Esophagus squamous epithelium (tissue), 5 donors: ENCODE data around the gene GALNS. TPM values are rescaled to one million over a fixed set of nuclear protein-coding genes. Genes with fewer than 3 reads are reported as not detected.
A peak's percentile ranks its signal among the peaks of the same experiment; 100 is the strongest.

Source experiments
- DNase-seq: peaks from one replicate; lab custom pipeline; 2025; lab: John Stamatoyannopoulos, UW
- H3K27ac ChIP-seq, 4 donors: fragments of 200-600 bp; sonication (generic); one replicate each; pipeline ENCODE4 v1.5.1; 2016 to 2019; ENCODE audit warnings: mild to moderate bottlenecking in 1 of 4
- H3K27me3 ChIP-seq, 4 donors: fragments of 200-600 bp; sonication (generic); 1 replicate in 3 of 4; 2 replicates in 1 of 4; pipeline versions ENCODE4 v1.5.1 to v1.6.0; 2017 to 2021; ENCODE audit warnings: antibody characterized with exemption in 1 of 4
- H3K36me3 ChIP-seq, 3 donors: fragments of 200-600 bp; sonication (generic); one replicate each; pipeline ENCODE4 v1.5.1; 2016 to 2019
- H3K4me1 ChIP-seq, 3 donors: fragments of 200-600 bp; sonication (generic); one replicate each; pipeline ENCODE4 v1.5.1; 2017 to 2019
- H3K4me3 ChIP-seq, 4 donors: fragments of 200-600 bp; sonication (generic); 1 replicate in 3 of 4; 2 replicates in 1 of 4; pipeline ENCODE4 v1.5.1; 2016 to 2019; ENCODE audit warnings: mild to moderate bottlenecking in 2 of 4, moderate library complexity in 1 of 4
- H3K9me3 ChIP-seq, 3 donors: fragments of 200-600 bp; sonication (generic); one replicate each; pipeline ENCODE4 v1.5.1; 2016 to 2019
- POLR2A ChIP-seq, 4 donors: fragments of 450-650 bp; IDR thresholded peaks; one replicate each; pipeline ENCODE4 v1.6.1; 2017; ENCODE audit warnings: antibody characterized with exemption in 4 of 4, mild to moderate bottlenecking in 4 of 4, moderate library complexity in 3 of 4
- WGBS, 2 donors: methylation state at CpG; one replicate each; pipeline ENCODE4 v1.1.5; 2018; 5-methylcytosine and 5-hydroxymethylcytosine counted together
- intact Hi-C: fragments of 100-400 bp; cut with DNase I; formaldehyde crosslinking; loops from one replicate; pipeline ENCODE4 v1.15.0; 2022
- total RNA-seq, 4 donors: library from RNA; depleted of rRNA; stranded (reverse); fragments of >200 nt; gene quantifications; one replicate each; pipeline ENCODE4 v1.1.0, GENCODE V29; 2016
- TF ChIP-seq, protein P1 (sequence below), 6 experiments: fragments of 450-650 bp in 4 of 6; fragments of 200-600 bp in 2 of 6; sonication (generic) in 2 of 6; IDR thresholded peaks; one replicate each; pipeline ENCODE4 v1.5.1; 2016 to 2019; ENCODE audit warnings: antibody characterized with exemption in 6 of 6, mild to moderate bottlenecking in 4 of 6, moderate library complexity in 4 of 6
- donor health status: DM: yes; HTN: yes; CAD: no.

GALNS gene
- total RNA-seq, 4 donors from 2014 or later, result 9.5 to 24.2 (median 20.5) TPM

DNA sequence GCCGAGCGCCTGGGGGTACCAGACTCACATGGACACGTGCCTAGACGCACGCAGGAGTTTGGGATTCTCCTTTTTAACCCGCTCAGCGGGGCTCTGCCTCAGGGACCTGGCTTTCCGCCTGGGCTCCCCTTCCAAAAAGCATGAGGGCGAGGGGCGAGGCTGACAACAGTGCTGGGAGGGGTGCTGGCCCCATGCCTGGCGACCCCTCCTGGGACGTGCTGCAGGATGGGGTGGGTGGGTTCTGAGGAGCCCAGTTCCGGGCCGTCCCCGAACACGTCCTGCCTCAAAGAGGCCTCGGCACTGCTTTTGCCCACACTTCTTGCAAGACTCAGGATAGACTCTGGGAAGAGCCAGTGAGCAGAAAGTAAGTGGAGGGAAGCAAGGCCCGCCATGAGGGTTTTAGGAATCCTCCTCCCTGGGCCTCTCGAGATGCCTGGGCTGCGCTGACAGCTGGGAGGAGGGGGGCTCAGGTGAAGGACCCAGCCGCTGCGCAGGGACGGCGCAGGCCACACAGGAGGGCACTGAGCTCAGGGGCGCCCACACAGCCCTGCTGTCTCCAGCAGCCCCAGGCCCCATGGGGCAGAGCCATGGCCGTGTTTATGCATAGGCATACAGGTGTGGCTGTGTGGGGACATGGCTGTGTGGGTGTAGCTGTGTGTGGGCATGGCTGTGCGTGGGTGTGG lies 25.1 kb upstream of the GALNS start:
- no peak for TF ChIP-seq POLR2A (IDR thresholded peaks at IDR 0.05)
- TF ChIP-seq, protein P1, sequence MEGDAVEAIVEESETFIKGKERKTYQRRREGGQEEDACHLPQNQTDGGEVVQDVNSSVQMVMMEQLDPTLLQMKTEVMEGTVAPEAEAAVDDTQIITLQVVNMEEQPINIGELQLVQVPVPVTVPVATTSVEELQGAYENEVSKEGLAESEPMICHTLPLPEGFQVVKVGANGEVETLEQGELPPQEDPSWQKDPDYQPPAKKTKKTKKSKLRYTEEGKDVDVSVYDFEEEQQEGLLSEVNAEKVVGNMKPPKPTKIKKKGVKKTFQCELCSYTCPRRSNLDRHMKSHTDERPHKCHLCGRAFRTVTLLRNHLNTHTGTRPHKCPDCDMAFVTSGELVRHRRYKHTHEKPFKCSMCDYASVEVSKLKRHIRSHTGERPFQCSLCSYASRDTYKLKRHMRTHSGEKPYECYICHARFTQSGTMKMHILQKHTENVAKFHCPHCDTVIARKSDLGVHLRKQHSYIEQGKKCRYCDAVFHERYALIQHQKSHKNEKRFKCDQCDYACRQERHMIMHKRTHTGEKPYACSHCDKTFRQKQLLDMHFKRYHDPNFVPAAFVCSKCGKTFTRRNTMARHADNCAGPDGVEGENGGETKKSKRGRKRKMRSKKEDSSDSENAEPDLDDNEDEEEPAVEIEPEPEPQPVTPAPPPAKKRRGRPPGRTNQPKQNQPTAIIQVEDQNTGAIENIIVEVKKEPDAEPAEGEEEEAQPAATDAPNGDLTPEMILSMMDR (IDR thresholded peaks at IDR 0.05), result no peak
- Histone ChIP-seq H3K4me1 (peaks cover 17 to 57% (median 17%) of the 10 kb centered on the region in 3 donors), H3K27me3 (peaks cover 0 to 29% (median 0%) of the 10 kb centered on the region in 4 donors), H3K4me3 (peak overlapping the region in 2 of 4 donors; percentile 32 to 33), H3K9me3 (no peaks in the 10 kb centered on the region), H3K27ac (peak overlapping the region in 1 of 4 donors; percentile 54), H3K36me3 (peaks cover 0 to 56% (median 5%) of the 10 kb centered on the region in 3 donors)
- 38 to 67% methylated on average over 1 to 6 of the region's 27 CpGs for WGBS, 2 donors
- DNase-seq, result no peak
- intact Hi-C loops, result no loop called here

DNA sequence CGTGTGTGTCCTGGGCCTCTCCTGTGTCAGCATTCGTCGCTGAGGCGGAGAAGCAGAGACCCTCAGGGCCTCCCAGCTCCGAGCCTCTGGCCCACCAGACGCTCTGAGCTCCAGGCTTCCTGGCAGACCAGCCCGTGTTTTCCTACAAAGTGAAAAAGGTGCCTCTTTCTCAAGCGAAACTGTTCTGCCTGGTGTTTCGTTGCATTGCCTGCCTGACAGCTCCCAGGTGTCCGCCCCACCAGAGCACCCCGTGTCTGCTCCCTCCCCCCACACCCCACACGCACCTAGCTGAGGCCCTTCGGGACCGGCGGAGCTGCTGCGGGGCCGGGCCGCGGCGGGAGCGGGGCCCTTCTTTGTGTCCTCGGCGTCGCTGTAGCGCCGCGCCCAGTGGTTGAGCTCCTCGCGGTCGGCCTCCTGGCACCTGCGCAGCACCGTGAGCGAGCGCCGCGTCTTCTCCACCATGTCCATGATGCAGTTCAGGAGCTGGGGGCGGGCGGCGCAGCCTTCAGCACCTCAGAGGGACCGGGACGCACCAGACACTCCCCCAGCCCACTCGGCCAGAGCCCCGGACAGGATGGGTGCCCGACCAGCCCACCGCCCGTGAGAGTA lies 24.4 kb upstream of the GALNS start:
- intact Hi-C loops, result no loop called here
- peak overlapping the region in 1 of 4 donors; percentile 54 for H3K27ac ChIP-seq
- peaks cover 17 to 50% (median 17%) of the 10 kb centered on the region in 3 donors for H3K4me1 ChIP-seq
- no peak for DNase-seq
- H3K27me3 ChIP-seq, result peaks cover 0 to 29% (median 0%) of the 10 kb centered on the region in 4 donors
- peak overlapping the region in 3 of 4 donors; percentile 32 to 45 (median 33) for H3K4me3 ChIP-seq
- peaks cover 0 to 63% (median 5%) of the 10 kb centered on the region in 3 donors for H3K36me3 ChIP-seq
- 65% methylated on average over 12 of the region's 46 CpGs; no CpG with 5 or more reads in 1 of the 2 donors for WGBS, 2 donors
- no peak for TF ChIP-seq POLR2A (IDR thresholded peaks at IDR 0.05)
- TF ChIP-seq, protein P1 (IDR thresholded peaks at IDR 0.05), result no peak
- H3K9me3 ChIP-seq, result no peaks in the 10 kb centered on the region

DNA sequence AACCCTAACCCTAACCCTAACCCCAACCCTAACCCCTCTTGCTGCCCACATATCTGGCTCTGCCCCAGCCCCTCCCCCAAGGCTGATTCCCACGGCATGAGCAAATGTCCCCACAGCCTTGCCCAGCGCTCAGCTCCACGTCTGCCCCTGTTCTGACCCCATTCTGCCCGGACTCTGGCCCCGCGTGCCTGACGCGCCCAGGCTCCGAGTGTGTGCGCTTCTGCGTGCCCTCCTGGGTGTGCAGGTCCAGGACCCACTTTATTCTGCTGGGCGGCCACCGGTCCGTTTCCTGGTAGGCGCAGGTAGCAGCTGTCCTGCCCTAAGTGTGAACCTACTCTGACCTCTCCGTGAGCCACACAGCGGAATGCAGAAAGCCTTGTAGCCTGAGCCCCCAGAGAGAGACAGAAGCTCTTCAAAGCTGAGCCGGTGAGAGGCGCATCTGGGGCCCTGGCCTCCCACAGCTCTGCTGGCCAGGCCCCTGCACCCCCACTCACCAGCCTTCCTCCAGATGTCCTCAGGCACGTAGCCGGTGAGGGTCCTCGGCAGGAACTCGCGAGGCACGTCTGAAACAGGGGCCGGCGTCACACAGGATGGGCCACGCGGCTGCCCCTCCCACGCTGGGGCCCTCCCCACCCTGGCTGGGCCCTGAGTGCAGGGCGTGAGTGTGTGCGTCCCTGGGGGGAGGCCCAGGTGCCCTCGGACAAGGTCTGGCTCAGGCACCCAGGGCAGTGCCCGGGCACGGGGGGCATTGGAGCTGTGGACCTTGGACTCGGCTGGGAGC lies 23.7 kb upstream of the GALNS start:
- DNase-seq, result no peak
- TF ChIP-seq, protein P1 (IDR thresholded peaks at IDR 0.05), result no peak
- no peak for TF ChIP-seq POLR2A (IDR thresholded peaks at IDR 0.05)
- intact Hi-C loops, result no loop called here
- H3K27me3 ChIP-seq, result peaks cover 0 to 29% (median 0%) of the 10 kb centered on the region in 4 donors
- H3K4me3 ChIP-seq, result peak overlapping the region in 3 of 4 donors; percentile 32 to 45 (median 33)
- H3K4me1 ChIP-seq, result peaks cover 17 to 43% (median 17%) of the 10 kb centered on the region in 3 donors
- no peaks in the 10 kb centered on the region for H3K9me3 ChIP-seq
- peaks cover 0 to 63% (median 5%) of the 10 kb centered on the region in 3 donors for H3K36me3 ChIP-seq
- peak overlapping the region in 1 of 4 donors; percentile 54 for H3K27ac ChIP-seq
- WGBS, 2 donors, result 66 to 73% methylated on average over 11 to 12 of the region's 36 CpGs

DNA sequence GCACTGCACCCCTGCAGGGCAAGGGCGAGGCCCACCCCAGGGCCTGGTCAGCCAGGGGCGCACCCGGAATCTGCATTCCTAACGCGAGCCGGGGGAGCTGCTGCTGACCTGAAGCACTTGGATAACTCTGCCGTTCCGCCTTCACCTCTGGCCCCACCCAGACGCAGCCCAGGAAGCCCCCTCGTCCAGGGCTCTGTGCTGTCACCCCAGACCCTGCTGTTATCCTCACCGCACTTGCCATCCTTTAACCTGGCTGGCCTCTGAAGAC lies 23.0 kb upstream of the GALNS start:
- DNase-seq, result no peak
- peaks cover 0 to 29% (median 0%) of the 10 kb centered on the region in 4 donors for H3K27me3 ChIP-seq
- H3K9me3 ChIP-seq, result no peaks in the 10 kb centered on the region
- 57 to 80% methylated on average over 1 to 5 of the region's 11 CpGs for WGBS, 2 donors
- no peak overlapping the region for H3K27ac ChIP-seq
- intact Hi-C loops, result no loop called here
- H3K4me3 ChIP-seq, result no peak overlapping the region
- H3K4me1 ChIP-seq, result peaks cover 17 to 43% (median 17%) of the 10 kb centered on the region in 3 donors
- TF ChIP-seq, protein P1 (IDR thresholded peaks at IDR 0.05), result no peak
- peaks cover 0 to 60% (median 5%) of the 10 kb centered on the region in 3 donors for H3K36me3 ChIP-seq
